ENCODE data around the gene SRPX. TPM values are rescaled to one million over a fixed set of nuclear protein-coding genes. Genes with fewer than 3 reads are reported as not detected.

Gene SRPX
- total and polyA plus RNA-seq, 5 donors, result 80.2 to 146 (median 110) TPM

DNA sequence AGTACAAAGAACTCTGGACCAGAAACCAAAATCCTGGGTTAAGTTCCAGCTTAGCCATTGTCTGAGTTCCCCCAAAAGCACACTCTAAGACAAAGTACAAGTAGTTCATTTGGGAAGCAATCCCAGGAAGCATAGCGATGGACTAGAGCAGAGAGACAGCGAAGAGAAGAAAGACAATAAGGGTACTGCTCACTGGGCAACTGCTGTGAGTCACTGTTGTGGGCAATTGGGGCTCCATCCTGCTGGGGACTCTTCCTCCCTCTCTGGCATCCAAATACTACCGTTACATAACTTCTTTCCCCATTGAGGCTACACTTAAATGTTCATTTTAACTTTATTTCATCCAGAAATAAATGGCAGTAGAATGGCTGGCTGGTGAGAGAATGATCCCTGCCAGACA, 14.1 kb downstream of the SRPX start:
- Histone ChIP-seq H3K9me3 (ENCODE audit: control insufficient read depth, low read length) (no peaks in the 10 kb centered on the region), H3K27me3 (ENCODE audit: control insufficient read depth, insufficient read depth) (no peaks in the 10 kb centered on the region), H3K4me1 (ENCODE audit: control insufficient read depth, insufficient read depth, low read length) (peaks cover 6% of the 10 kb centered on the region), H3K27ac (ENCODE audit: low read length) (no peak overlapping the region), H3K4me3 (ENCODE audit: low read length) (no peak overlapping the region)
- WGBS, result 56% methylated on average over 3 of the region's 3 CpGs
- ATAC-seq, result peak; percentile 21 to 38
- intact Hi-C loops (cut with DNase I), result no loop called here
- DNase-seq, result no peak

GRCh38 chrX:38206036-38206435, 14.6 kb downstream of the SRPX start:
- no peaks in the 10 kb centered on the region for H3K27me3 ChIP-seq (ENCODE audit: control insufficient read depth, insufficient read depth)
- intact Hi-C loops (cut with DNase I), result no loop called here
- DNase-seq (no peak), ATAC-seq (peak in 1 of 2 donors; percentile 49)
- H3K9me3 ChIP-seq (ENCODE audit: control insufficient read depth, low read length), result no peaks in the 10 kb centered on the region
- peaks cover 6% of the 10 kb centered on the region for H3K4me1 ChIP-seq (ENCODE audit: control insufficient read depth, insufficient read depth, low read length)
- WGBS, result 52% methylated on average over 5 of the region's 5 CpGs
- no peak overlapping the region for H3K4me3 ChIP-seq (ENCODE audit: low read length)
- no peak overlapping the region for H3K27ac ChIP-seq (ENCODE audit: low read length)

DNA sequence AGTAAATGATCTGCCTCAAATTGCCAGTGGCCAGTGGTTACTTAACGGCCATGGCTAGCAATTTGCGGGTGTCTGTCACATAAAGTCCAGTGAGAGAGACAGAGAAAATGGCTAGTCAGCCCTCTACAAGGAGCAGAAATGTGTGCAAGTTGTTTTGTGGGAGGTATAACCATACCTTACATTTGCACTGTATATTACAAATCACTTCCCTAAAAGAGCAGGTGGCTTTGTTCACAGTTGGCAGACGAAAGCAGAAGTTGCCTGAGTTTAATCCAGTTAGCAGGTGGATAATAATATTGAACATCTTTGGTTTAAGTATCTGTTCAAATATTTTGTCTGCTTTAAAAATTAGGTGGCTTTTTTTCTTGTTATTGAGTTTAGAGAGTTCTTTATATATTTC, 15.6 kb downstream of the SRPX start:
- 88% methylated on average over 3 of the region's 3 CpGs for WGBS
- H3K9me3 ChIP-seq (ENCODE audit: control insufficient read depth, low read length), result no peaks in the 10 kb centered on the region
- no peak overlapping the region for H3K4me3 ChIP-seq (ENCODE audit: low read length)
- no peak for ATAC-seq
- intact Hi-C loops (cut with DNase I), result no loop called here
- peaks cover 4% of the 10 kb centered on the region for H3K4me1 ChIP-seq (ENCODE audit: control insufficient read depth, insufficient read depth, low read length)
- no peak overlapping the region for H3K27ac ChIP-seq (ENCODE audit: low read length)
- no peaks in the 10 kb centered on the region for H3K27me3 ChIP-seq (ENCODE audit: control insufficient read depth, insufficient read depth)
- no peak for DNase-seq

- Histone ChIP-seq H3K9me3 (ENCODE audit: control insufficient read depth, low read length) (no peaks in the 10 kb centered on the region), H3K27ac (ENCODE audit: low read length) (no peak overlapping the region), H3K4me3 (ENCODE audit: low read length) (no peak overlapping the region), H3K27me3 (ENCODE audit: control insufficient read depth, insufficient read depth) (no peaks in the 10 kb centered on the region), H3K4me1 (ENCODE audit: control insufficient read depth, insufficient read depth, low read length) (peaks cover 2% of the 10 kb centered on the region)
- peak in 1 of 2 donors; percentile 43 for ATAC-seq
- intact Hi-C loops (cut with DNase I), result loop anchor here in 2 of 4 donors (10.0 kb wide), 1 partner anchor 93 kb away; no protein-coding TSS in a partner anchor
- peak in 1 of 3 donors; percentile 42 for DNase-seq
- WGBS, result 34% methylated on average over 5 of the region's 5 CpGs
These were observed 28.5 kb downstream of the SRPX start for GRCh38 chrX:38192007-38192810.

GRCh38 chrX:38189431-38190250, 31.0 kb downstream of the SRPX start:
- Histone ChIP-seq H3K9me3 (ENCODE audit: control insufficient read depth, low read length) (no peaks in the 10 kb centered on the region), H3K4me1 (ENCODE audit: control insufficient read depth, insufficient read depth, low read length) (peaks cover 2% of the 10 kb centered on the region), H3K27me3 (ENCODE audit: control insufficient read depth, insufficient read depth) (no peaks in the 10 kb centered on the region), H3K27ac (ENCODE audit: low read length) (no peak overlapping the region), H3K4me3 (ENCODE audit: low read length) (no peak overlapping the region)
- WGBS, result 52% methylated on average over 7 of the region's 7 CpGs
- no peak for ATAC-seq
- intact Hi-C loops (cut with DNase I), result loop anchor here in 2 of 4 donors (10.0 kb wide), 1 partner anchor 95 kb away; no protein-coding TSS in a partner anchor
- no peak for DNase-seq

DNA sequence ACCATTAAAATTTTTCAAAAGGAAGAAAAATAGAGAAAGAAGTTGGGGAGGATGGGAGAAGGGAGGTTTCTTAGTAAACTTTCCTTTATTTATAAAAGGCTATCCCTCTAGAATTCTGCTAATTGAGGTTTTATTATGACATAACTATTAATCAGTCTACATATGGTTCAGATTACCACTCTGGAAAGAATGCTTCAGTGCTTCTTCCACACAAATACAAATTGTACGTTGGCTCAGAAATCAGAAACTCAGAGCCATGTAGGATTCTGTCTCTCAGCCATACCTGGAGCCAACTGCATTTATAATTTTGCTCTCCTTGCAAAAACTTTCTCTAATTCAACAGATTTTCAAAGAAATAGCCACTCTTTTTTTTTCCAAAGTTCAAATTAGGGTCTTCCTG, 37.1 kb downstream of the SRPX start:
- Histone ChIP-seq H3K27ac (ENCODE audit: low read length) (no peak overlapping the region), H3K9me3 (ENCODE audit: control insufficient read depth, low read length) (no peaks in the 10 kb centered on the region), H3K4me3 (ENCODE audit: low read length) (no peak overlapping the region), H3K27me3 (ENCODE audit: control insufficient read depth, insufficient read depth) (no peaks in the 10 kb centered on the region), H3K4me1 (ENCODE audit: control insufficient read depth, insufficient read depth, low read length) (no peaks in the 10 kb centered on the region)
- no peak for ATAC-seq
- 69% methylated on average over 1 of the region's 1 CpG for WGBS
- DNase-seq, result no peak
- intact Hi-C loops (cut with DNase I), result no loop called here

DNA sequence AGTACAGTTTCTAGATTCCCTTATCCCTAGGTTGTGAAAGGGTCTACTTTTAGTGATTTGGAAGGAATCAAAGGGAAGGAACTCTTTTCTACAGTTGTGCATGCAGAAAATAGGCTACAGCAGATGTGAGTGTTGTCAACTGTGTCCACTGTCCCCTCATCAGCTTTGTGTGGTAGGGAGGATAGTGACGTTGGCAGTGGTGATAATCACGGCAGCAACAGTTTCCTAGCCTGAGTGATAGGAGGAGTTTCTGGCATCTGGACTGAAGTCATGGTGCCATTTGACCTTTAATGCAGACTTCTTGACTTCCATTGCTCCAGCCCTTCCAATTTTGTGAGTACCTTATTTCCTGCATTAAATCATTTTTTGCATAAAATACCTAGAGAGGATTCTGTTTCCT, 39.3 kb downstream of the SRPX start:
- no peaks in the 10 kb centered on the region for H3K4me1 ChIP-seq (ENCODE audit: control insufficient read depth, insufficient read depth, low read length)
- 60% methylated on average over 2 of the region's 2 CpGs for WGBS
- intact Hi-C loops (cut with DNase I), result no loop called here
- no peak for DNase-seq
- no peak overlapping the region for H3K4me3 ChIP-seq (ENCODE audit: low read length)
- H3K9me3 ChIP-seq (ENCODE audit: control insufficient read depth, low read length), result no peaks in the 10 kb centered on the region
- H3K27ac ChIP-seq (ENCODE audit: low read length), result no peak overlapping the region
- no peaks in the 10 kb centered on the region for H3K27me3 ChIP-seq (ENCODE audit: control insufficient read depth, insufficient read depth)
- peak in 1 of 2 donors; percentile 57 for ATAC-seq

- 55% methylated on average over 2 of the region's 2 CpGs for WGBS
- no peaks in the 10 kb centered on the region for H3K9me3 ChIP-seq (ENCODE audit: control insufficient read depth, low read length)
- intact Hi-C loops (cut with DNase I), result loop anchor here in 1 of 4 donors (10.0 kb wide), 1 partner anchor 254 kb away; no protein-coding TSS in a partner anchor
- no peak overlapping the region for H3K4me3 ChIP-seq (ENCODE audit: low read length)
- H3K4me1 ChIP-seq (ENCODE audit: control insufficient read depth, insufficient read depth, low read length), result no peaks in the 10 kb centered on the region
- DNase-seq (no peak), ATAC-seq (no peak)
- H3K27me3 ChIP-seq (ENCODE audit: control insufficient read depth, insufficient read depth), result no peaks in the 10 kb centered on the region
- no peak overlapping the region for H3K27ac ChIP-seq (ENCODE audit: low read length)
These were observed 42.3 kb downstream of the SRPX start for GRCh38 chrX:38178396-38178795.

DNA sequence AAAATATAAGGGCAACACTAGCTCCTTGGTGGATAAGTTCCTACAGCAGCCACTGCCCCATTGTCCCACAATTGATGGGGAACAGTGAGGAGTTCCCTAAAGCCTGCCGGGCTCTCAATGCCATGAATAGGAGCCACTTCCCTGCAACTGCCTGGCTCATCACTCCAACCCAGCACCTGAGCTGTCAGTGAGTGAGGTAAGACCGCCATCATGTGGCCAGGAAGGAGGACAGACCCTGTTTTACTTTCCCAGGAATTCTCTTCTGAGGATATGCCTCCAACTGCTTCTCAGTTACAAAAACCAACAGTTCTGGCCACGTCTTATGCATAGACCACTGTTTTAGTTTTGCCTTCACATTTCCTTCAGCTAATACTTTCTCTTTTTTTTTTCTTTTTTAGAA, 45.5 kb downstream of the SRPX start:
- H3K4me3 ChIP-seq (ENCODE audit: low read length), result no peak overlapping the region
- no peaks in the 10 kb centered on the region for H3K4me1 ChIP-seq (ENCODE audit: control insufficient read depth, insufficient read depth, low read length)
- intact Hi-C loops (cut with DNase I), result loop anchor here in 1 of 4 donors (10.0 kb wide), 1 partner anchor 250 kb away; no protein-coding TSS in a partner anchor
- ATAC-seq, result peak in 1 of 2 donors; percentile 35
- DNase-seq, result no peak
- no peak overlapping the region for H3K27ac ChIP-seq (ENCODE audit: low read length)
- WGBS, result 53% methylated on average over 3 of the region's 3 CpGs
- no peaks in the 10 kb centered on the region for H3K9me3 ChIP-seq (ENCODE audit: control insufficient read depth, low read length)
- no peaks in the 10 kb centered on the region for H3K27me3 ChIP-seq (ENCODE audit: control insufficient read depth, insufficient read depth)

- Histone ChIP-seq H3K27me3 (ENCODE audit: control insufficient read depth, insufficient read depth) (no peaks in the 10 kb centered on the region), H3K4me1 (ENCODE audit: control insufficient read depth, insufficient read depth, low read length) (no peaks in the 10 kb centered on the region), H3K9me3 (ENCODE audit: control insufficient read depth, low read length) (no peaks in the 10 kb centered on the region), H3K27ac (ENCODE audit: low read length) (no peak overlapping the region), H3K4me3 (ENCODE audit: low read length) (no peak overlapping the region)
- ATAC-seq (no peak), DNase-seq (no peak)
- intact Hi-C loops (cut with DNase I), result loop anchor here in 1 of 4 donors (10.0 kb wide), 1 partner anchor 248 kb away; no protein-coding TSS in a partner anchor
- WGBS, result 80% methylated on average over 3 of the region's 3 CpGs
These were observed 48.1 kb downstream of the SRPX start for GRCh38 chrX:38172596-38172995.

DNA sequence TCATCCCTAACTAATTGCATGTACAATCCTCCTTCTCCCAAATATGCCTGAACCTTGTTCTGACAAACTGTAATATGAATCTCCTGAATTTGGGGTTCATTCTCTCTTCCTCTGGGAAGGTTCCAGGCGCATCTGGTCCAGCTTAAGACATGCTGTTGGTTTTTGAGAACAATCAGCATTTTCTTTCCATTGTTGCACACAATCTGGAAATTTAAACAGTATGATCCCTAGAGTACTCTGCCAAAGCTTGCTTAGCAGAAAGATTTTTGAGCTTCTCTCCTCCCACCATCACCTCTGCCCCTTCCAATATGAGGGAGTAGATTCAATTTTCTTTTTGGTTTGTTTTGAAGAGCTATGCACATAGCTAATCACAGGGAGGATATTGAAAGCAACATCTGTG, 50.1 kb downstream of the SRPX start:
- H3K9me3 ChIP-seq (ENCODE audit: control insufficient read depth, low read length), result no peaks in the 10 kb centered on the region
- intact Hi-C loops (cut with DNase I), result loop anchor here in 1 of 4 donors (10.0 kb wide), 1 partner anchor 246 kb away; no protein-coding TSS in a partner anchor
- ATAC-seq, result no peak
- DNase-seq, result no peak
- H3K27me3 ChIP-seq (ENCODE audit: control insufficient read depth, insufficient read depth), result no peaks in the 10 kb centered on the region
- H3K4me1 ChIP-seq (ENCODE audit: control insufficient read depth, insufficient read depth, low read length), result no peaks in the 10 kb centered on the region
- no peak overlapping the region for H3K4me3 ChIP-seq (ENCODE audit: low read length)
- 82% methylated on average over 1 of the region's 1 CpG for WGBS
- H3K27ac ChIP-seq (ENCODE audit: low read length), result no peak overlapping the region
